GM18909 (cell line): Measurements from ENCODE around the gene DGKB.

Experiments used
- ATAC-seq: cut with Tn5 transposase; IDR thresholded peaks from one replicate; pipeline ENCODE4 v1.9.1; 2021; ENCODE audit warnings: mild to moderate bottlenecking; ENCODE audit not compliant: unreplicated experiment, poor library complexity

Gene DGKB

GRCh38 chr7:14419531-14419930 is 483.0 kb downstream of the DGKB start:
- no peak for ATAC-seq

DNA sequence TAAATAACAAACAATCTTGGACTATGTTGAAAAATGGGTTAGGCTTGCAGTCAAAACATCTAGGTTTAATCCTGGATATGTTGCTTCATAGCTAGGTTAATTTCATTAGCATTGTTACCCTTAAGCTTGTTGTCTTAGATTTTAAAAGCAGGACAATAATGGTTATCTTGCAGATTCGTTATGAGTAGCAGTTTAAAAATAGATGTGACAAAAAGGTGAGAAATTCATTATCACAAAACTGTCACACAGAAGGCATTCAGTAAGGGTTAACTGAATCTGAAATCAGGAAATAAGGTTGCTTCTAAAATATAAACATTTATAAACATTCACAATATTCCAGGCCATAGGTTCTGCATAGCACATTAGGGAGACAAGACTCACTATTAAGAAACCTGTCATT is 483.9 kb downstream of the DGKB start:
- no peak for ATAC-seq

DNA sequence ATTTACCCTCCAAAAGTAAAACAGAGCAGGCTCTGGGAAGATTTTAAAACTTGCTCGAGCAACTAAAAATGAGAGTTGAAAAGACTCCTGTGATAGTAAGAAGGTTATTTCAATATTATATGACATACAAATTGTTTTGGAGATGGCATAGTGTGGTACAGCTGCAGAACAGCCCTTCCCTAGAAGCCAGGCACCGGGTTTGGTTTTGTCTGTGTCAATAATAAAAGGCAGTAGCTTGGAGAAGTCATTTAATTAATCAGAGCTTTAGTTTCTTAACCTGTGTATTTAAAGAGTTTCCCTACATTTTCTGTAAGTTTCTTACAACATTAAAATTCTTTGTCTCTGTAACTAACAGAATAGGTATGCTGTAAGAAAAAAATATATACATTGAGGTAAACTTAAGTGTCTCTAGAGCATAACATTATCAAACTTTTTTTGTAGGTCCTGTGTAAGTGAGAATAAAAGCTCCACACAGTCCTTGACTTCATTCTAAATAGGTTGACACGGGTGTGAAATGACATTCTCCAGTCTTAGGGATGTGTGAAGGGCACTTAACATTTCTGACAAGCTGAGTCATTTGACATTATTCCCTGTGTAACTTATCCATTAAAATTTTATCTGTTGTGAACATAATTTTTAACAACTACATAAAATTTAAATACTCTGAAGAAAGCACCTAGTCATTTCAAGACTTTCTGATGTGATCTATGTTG is 488.1 kb downstream of the DGKB start:
- ATAC-seq = no peak

- no peak for ATAC-seq
Observed at GRCh38 chr7:14407246-14408015, 495.1 kb downstream of the DGKB start.

DNA sequence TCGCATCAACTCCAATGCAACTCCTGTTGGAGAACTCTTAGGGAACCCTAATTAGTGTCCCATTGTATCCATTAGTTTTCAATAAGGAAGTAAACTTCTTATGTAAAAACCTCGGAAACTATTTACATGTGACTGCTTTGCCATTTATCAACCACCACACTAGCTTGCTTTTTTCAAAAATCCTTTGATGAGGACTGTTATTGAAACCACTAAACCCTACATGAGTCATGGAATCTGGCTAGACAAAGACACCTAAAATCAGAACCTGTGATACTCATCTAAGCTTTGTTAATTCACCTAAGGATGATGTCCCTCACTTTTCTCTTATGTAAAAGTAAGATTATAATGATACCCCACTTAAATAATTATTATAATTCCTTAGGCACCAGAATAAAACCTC is 499.0 kb downstream of the DGKB start:
- no peak for ATAC-seq

DNA sequence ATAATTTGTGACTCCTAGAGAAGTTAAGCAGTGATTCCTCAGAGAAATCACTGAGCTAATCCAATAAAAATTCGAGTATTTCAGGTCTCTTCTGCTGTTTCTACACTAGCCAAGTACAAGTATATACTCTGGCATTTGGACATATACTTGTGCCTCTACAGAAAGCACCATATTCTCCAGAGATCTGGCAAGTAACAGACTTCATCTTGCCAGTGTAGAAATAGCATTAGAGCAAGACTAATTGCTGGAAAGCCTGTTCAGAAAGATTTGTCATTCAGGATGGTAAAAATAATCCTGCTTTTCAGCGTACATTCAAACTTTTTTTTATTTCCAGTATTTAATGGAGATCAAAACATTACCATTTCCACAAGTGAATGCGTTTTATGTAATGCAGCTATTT is 502.3 kb downstream of the DGKB start:
- no peak for ATAC-seq

DNA sequence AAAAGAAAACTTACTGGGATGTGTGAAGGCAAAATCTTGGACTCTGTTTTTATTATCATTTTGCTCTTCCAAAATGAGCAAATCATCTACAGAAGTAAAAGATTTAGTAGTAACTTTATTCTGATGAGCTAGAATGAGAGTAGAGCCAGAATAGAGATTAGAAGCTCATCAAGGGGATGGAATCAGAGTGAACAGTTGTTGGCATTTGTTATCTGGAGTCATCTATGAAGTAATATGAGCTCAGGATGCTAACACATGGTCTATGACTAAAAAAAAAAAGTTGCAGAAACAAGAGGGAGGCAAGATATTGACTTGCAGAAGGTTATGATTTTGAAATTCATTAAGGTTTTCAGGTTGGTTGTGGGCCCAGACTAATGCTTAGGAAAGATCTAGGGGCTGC is 504.0 kb downstream of the DGKB start:
- ATAC-seq = no peak

- ATAC-seq = no peak
Observed at GRCh38 chr7:14395860-14396259, 506.7 kb downstream of the DGKB start.

- ATAC-seq = no peak
Observed at GRCh38 chr7:14394786-14395185, 507.8 kb downstream of the DGKB start.

DNA sequence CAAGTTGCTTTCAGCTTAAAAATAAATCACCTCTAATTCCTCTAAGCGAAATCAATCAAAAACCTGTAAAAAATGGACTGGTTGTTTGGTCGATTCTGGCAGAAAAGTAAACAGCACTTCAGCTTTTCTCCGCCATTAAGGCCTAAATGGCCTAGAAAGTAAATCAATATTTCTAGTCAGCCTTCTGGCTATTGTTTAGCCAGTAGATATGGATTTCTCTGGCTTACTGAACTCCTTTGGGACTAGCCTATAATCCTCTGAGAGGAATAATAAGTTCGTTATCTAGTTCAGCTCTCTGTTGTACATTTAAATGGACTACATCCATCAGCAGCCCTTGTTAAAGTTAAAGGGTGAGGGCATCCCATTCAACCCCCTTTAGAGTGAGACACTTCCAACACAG is 513.0 kb downstream of the DGKB start:
- ATAC-seq = no peak

GRCh38 chr7:14389181-14389591 is 513.4 kb downstream of the DGKB start:
- no peak for ATAC-seq

- no peak for ATAC-seq
Observed at GRCh38 chr7:14385074-14385473, 517.5 kb downstream of the DGKB start.

- no peak for ATAC-seq
Observed at GRCh38 chr7:14381936-14382335, 520.6 kb downstream of the DGKB start.

DNA sequence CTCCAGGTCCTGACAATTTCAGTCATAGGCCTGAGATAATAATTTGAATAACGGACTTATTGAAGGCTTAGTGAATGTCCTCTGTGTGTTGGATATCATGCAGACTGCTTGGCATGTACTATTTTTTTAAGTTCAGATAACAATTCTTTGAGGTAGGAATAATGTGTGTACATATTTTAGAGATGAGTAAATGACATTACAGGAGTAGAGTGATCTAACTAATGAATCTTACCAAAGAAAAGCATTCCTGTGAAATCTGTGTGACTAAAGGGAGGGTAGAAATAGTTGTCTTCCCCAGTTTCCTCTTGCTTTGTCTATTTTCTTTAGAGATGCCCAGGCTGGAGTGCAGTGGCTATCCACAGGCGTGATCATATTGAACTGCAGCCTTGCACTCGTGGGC is 521.2 kb downstream of the DGKB start:
- ATAC-seq = no peak

- no peak for ATAC-seq
Observed at GRCh38 chr7:14380881-14381280, 521.7 kb downstream of the DGKB start.

GRCh38 chr7:14377646-14378266 is 524.8 kb downstream of the DGKB start:
- no peak for ATAC-seq

DNA sequence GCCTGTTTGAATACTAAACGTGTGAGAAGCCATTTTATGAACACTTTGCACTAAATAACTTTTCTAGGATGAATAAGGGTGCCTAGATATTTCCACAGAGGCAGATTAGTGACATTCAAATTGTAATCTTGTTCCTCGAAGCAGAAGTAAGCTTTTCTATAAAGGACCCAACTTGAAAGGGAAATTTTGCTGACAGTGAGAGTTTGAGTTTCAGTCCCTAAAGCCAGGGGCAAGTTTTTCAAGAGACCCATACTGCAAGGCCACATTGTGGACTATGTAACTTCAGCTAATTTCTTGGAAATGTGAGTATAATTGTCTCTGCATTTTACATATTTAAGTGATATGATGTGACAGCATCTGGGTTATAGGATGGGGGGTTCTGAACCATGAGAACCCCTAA is 525.8 kb downstream of the DGKB start:
- ATAC-seq = no peak

DNA sequence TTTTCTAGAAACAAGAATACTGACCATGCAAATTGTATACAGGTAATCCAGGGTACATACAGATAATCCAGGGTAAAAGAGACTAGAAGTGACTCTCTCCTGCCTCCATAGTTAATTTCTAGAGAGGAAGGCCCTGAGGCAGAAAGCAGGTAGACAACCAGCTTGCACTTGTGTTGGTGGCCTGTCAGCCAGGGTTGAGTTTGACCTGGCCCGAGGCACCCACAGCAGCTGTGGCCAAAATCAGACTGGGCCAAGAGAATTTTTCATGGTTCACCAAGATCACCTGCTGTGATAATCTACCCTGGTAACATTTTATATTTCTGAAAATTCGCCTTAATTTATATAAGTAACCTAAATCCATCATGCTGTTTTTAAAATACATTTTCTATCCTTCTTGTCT is 526.6 kb downstream of the DGKB start:
- ATAC-seq = no peak

DNA sequence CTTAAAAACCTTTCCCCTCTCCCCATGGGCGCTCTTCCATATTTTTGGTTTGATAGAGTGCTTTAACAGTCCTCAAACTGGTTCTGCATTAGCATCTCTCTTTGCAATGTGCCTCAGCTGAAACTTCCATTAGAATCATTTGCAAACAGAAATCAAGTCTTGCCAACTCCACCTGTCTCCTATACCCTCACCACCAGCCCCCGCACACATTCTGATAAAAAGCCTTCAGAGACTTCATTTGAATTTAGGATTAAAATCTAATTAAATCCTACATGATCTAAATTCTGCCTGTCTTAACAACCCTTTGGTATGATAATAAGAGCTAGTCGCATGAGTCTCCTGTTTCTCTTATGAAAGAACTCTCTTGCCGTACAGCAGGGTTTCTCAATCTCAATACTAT is 528.2 kb downstream of the DGKB start:
- ATAC-seq = no peak

- ATAC-seq = no peak
Observed at GRCh38 chr7:14368285-14368684, 534.3 kb downstream of the DGKB start.

GRCh38 chr7:14351167-14351566 is 551.4 kb downstream of the DGKB start:
- ATAC-seq = no peak
